T1000 (cell line): ENCODE measurements around the gene WDR70.
"Not testable (repeated sequence)": the region's sequence is repeated elsewhere in the genome, so short reads cannot be mapped to it uniquely, and the experiment has no call there.

Source experiments
- DNase-seq: peaks from one replicate; lab custom pipeline; 2025; ENCODE audit warnings: mixed read lengths; lab: John Stamatoyannopoulos, UW

The WDR70 gene

GRCh38 chr5:37454402-37455055 is 75.4 kb downstream of the WDR70 start:
- DNase-seq, result not testable (repeated sequence)

GRCh38 chr5:37463191-37464051 is 84.3 kb downstream of the WDR70 start:
- not testable (repeated sequence) for DNase-seq

GRCh38 chr5:37464581-37464980 is 85.5 kb downstream of the WDR70 start:
- DNase-seq, result not testable (repeated sequence)

- DNase-seq, result not testable (repeated sequence)
Observed at GRCh38 chr5:37469383-37469782, 90.3 kb downstream of the WDR70 start.

DNA sequence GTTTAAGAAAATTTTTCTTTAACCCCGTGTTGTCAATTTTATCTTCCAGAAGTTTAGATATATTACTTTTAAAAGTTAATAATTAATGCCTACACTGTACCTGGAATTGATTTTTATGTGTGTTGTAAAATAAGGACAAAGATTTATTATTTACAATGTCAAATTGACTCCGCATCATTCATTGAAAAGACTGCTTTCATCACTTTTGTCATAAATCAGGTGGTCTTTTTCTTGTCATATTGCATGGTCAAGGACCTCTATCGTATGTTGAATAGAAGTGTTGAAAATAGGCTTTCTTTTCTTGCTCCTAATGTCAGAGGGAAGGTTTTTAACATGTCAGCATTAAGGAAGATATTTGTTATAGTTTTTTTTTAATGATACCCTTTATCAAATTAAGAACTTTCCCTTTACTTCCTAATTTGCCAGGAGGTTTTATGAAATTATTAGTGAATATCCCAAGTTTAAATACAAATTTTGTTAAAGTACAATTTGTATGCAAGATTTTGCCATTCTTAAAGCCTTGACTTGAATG is 92.6 kb downstream of the WDR70 start:
- no peak for DNase-seq

DNA sequence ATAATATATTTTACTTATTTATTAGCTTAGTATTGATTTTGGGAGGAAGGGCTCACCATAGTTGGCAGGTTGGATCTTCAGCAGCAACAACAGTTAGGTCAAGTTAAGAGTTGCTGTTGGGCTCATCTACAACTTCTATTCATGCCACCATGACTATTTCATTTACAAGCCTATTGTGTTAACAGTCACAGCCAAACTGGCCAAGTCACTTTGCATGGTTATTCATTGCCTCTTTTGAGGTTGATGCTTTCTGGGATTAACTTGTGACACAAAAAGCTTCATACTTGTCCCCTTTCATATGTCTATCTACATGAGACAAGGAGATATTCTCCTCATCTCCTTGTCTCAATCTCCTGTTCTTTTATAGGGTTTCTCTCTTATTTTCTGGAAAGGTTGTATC is 98.3 kb downstream of the WDR70 start:
- DNase-seq, result no peak

DNA sequence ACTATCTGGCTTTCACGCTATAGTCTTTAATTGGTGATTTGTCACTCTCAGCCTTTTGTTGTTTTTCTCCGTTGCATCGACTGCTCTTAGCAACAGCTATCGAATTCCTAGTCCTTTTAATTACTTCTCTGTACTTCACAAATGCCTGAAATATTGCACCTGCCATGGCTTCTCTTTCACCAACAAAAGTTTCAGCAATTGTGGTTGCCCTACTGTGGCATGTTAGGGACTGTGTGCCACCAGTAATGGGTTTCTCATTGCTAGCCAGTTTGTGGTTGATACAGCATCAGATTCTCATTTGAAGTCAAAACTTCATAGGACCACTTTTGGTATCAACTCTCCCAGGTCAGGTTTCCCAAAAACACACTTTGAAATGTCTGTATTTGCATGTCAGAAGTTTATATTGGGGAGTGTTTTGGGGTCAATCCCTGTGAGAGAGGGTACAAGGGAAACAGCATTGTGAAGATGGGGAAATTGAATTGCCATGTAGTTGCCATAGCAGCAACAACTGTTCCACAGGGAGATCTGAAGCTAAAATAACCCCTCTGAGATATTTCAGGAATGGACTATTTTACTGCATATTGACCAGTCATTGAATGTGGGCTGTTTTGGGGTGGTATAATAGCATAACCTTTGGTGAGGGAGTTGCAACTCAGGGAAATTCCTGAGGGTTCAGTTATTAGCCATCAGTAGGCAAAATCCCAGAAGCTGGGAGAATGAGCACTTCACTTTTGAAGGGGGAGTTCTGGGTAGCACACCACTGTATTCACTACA is 99.2 kb downstream of the WDR70 start:
- DNase-seq, result no peak

DNA sequence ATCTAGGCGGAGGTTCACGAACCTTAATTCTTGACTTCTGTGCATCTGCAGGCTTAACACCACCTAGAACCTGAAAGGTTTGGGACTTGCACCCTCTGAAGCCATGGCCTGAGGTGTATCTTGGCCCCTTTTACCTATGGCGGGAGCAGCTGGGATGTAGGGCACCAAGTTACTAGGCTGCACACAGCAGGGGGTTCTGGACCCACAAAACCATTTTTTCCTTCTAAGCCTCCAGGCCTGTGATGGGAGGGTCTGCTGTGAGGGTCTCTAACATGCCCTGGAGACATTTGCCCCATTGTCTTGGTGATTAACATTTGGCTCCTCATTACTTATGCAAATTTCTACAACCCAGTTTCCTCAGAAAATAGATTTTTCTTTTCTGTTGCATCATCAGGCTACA is 102.3 kb downstream of the WDR70 start:
- not testable (repeated sequence) for DNase-seq

GRCh38 chr5:37490120-37490810 is 111.1 kb downstream of the WDR70 start:
- no peak for DNase-seq

GRCh38 chr5:37490931-37491330 is 111.8 kb downstream of the WDR70 start:
- DNase-seq, result no peak

- no peak for DNase-seq
Observed at GRCh38 chr5:37492778-37493555, 113.8 kb downstream of the WDR70 start.

DNA sequence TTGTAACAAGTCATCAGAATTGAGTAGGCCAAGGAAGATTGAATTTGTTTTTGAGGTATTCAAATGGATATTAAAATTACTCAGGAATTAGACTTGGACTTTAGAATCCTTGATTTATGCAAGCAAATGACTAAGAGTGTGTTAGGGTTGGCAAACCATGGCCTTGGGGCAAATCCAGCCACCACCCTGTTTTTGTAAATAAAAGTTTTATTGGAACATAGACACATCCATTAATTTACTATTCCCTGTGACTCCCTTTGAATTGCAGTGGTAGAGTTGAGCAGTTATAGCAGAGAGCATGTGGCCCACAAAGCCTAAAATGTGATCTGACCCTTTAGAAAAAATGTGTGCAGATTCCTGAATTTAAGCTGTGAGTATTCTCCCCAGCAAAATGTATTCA is 115.6 kb downstream of the WDR70 start:
- DNase-seq, result peak; percentile 28

DNA sequence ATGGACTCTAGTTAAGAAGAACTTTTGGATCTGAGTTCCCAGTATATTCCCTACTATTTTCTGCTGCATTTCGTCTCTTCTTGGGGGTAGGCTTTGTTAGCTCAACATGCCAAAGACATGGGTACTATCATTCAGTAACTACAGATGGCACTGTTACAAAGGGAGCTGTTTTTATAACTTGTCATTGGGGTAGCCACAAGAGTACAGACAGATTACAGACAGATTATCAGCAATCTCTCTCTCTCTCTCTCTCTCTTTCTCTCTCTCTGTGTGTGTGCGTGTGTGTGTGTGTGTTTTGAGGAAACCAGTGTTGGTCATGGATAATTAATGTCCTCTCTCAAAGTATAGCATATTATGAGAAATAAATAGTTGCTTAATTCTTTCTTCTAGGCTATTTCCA is 116.1 kb downstream of the WDR70 start:
- no peak for DNase-seq

DNA sequence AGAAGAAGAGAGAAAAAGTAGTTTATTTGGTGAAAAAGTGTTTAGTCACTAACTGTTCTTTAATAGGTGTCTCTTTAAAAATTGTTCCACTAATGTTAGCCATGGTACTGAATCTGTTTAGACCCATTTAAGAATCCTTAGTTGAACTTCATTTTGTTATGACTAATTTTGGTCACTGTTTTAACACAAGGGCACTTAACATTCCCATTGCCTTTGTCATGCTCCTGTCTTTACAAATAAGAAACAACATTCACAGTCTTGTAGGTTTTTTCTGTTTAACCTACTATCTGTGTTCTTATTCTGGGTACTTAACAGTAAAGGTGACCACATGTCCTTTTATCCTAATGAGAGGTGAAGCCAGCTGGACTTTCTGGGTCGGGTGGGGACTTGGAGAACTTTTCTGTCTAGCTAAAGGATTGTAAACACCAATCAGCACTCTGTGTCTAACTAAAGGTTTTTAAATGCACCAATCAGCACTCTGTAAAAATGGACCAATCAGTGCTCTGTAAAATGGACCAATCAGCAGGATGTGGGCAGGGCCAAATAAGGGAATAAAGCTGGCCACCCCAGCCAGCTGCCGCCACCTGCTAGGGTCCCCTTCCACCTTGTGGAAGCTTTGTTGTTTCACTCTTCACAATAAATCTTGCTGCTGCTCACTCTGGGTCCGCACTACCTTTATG is 116.7 kb downstream of the WDR70 start:
- peak; percentile 14 for DNase-seq

DNA sequence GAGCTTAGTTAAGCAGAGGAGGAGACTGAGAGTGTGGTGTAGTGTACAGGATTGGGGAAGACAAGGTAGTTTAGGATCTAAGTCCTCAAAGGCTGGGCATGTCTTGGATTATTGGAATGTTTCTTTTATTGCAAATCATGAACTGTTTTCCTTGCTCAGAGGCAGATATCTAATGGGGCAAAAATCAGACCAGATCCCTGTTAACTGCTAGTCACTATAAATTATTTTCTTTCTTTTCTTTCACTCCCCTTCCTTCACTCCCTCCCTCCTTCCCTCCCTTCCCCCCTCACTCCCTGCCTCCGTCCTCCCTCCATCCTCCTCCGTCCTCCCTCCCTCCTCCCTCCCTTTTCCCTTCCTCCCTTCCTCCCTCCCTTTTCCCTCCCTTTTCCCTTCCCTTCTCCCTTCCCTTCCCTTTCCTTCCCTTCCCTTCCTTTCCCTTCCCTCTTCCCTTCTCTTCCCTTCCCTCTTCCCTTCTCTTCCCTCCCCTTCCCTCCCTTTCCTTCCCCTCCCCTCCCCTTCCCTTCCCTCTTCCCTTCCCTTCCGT is 117.9 kb downstream of the WDR70 start:
- DNase-seq, result no peak

DNA sequence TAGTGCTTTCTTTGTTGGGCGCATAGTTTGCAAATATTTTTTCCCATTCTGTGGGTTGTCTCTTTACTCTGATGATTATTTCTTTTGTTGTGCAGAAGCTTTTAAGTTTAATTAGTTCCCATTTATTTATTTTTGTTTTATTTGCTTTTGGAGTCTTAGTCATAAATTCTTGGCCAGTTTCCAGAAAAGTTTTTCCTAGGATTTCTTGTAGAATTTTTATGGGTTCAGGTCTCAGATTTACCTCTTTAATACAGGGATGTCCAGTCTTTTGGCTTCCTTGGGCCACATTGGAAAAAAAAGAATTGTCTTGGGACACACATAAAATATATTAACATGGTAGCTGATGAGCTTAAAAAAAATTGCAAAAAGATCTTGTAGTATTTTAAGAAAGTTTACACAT is 122.0 kb downstream of the WDR70 start:
- no peak for DNase-seq

DNA sequence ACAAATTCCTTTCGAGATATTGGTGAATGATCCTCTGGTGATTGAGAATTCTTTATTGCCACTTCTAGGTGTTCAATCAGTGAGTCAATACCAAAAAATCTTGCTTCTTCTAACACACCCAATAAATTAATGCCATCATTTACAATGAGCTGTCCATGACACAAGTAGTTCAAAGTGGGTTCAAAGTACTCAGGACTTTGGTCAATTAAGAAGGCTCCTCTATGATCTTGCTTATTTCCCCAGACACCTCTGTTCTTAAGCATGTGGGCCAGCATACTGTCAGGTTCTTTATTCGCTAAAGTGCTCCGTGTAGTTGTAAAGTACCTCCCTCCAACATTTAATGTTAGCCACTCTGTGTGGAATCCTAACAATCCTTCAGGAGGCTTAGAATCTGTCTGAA is 127.1 kb downstream of the WDR70 start:
- DNase-seq, result no peak

DNA sequence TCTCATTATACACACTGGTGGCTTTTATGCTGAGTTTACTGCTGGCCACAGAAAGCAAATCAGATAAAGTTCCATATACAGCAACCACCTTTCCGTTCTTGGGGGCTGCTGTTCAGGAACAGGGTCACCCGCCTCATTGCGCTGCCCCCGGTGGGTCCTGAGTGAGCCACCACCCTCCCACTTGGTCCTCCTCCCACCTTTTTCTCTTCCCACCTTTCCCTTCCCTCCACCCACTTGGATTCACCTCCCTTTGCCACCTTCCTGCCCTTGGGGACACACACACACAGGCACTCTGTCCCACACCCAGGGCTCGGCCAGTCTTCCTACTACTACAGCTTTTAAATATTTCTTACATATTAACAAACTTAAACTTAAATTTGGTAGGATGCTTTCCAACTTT is 127.6 kb downstream of the WDR70 start:
- no peak for DNase-seq

DNA sequence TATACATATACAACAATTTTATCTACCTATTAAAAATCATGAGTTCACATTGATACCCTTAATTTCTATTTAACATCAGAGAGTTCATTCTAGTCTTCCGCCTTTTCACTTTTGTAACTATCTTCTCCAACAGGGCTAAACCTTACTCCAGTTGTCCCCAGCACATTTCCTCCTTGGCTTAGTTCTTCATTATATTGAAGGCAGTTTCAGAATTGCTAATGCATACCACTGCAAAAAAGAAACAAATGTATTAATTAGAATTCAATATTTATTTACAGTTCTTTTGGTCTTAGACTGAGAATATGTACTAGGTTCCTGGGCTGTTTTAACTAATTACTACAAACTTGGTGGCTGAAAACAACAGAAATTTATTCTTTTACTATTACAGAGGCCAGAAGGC is 132.5 kb downstream of the WDR70 start:
- no peak for DNase-seq

- no peak for DNase-seq
Observed at GRCh38 chr5:37514946-37515345, 135.8 kb downstream of the WDR70 start.
